ENCODE measurements around the gene CDH7. TPM values are rescaled to one million over a fixed set of nuclear protein-coding genes. Genes with fewer than 3 reads are reported as not detected.

Gene CDH7, protein sequence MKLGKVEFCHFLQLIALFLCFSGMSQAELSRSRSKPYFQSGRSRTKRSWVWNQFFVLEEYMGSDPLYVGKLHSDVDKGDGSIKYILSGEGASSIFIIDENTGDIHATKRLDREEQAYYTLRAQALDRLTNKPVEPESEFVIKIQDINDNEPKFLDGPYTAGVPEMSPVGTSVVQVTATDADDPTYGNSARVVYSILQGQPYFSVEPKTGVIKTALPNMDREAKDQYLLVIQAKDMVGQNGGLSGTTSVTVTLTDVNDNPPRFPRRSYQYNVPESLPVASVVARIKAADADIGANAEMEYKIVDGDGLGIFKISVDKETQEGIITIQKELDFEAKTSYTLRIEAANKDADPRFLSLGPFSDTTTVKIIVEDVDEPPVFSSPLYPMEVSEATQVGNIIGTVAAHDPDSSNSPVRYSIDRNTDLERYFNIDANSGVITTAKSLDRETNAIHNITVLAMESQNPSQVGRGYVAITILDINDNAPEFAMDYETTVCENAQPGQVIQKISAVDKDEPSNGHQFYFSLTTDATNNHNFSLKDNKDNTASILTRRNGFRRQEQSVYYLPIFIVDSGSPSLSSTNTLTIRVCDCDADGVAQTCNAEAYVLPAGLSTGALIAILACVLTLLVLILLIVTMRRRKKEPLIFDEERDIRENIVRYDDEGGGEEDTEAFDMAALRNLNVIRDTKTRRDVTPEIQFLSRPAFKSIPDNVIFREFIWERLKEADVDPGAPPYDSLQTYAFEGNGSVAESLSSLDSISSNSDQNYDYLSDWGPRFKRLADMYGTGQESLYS
- total RNA-seq = not detected in 2 replicates

DNA sequence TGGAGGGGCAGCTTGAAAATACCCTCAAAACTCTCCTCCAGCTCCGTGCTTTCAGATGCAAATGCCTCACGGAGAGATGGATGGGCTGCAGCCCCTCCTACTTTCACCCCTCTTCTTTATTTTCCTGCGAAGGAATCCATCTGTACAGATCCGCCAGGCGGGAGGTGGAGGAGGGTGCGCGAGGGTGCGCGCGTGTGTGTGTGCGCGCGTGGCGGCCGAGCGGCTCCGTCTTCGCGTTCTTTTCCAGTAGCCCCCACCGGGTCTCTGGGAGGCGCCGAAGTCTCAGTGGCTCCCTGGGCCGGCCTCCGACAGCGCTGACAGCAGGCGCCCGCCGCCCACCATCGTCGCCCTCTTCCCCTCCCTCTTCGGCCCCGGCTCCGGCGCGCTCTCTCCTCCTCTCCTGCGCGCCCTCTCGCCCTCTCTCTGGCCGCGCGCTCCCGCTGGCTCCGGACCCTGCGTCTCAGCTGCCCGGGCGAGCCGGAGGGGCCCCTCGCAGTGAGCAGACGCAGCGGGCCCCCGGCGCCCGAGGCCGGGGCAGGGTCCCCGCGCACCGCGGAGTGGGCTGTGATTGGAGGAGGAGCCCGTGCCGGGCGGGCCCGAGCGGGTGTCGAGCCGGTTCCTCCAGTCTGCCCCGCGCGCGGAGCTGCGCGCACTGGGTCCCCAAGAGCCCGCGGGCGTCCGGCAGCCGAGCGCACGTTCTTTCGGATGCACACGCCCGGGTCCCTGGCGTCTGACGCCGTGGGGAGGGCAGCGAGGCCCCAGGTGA, at the start of gene CDH7:
TSS of gene CDH7 (plus strand) at position 624 of the 766 bp plus-strand sequence. CDS start 11,831 bp downstream, outside the sequence.

All from articular chondrocyte of knee joint (primary cell).